Choroid plexus epithelial cell (primary cell): ENCODE results near the gene CEP104.

ENCODE experiments used
- DNase-seq: peaks from one replicate; pipeline ENCODE4 v3.0.0-alpha.2; 2010; ENCODE audit warnings: low read depth
- H3K4me3 ChIP-seq: 2 replicates; pipeline ENCODE4 v1.5.1; 2011; ENCODE audit warnings: low read depth, mild to moderate bottlenecking, control low read depth, low read length, moderate library complexity
- TF ChIP-seq, protein P1 (sequence below): conservative IDR thresholded peaks from 2 replicates; pipeline ENCODE4 v1.5.1; 2011; ENCODE audit warnings: low read depth, mild to moderate bottlenecking, control low read depth, inconsistent platforms, low read length, moderate library complexity

Gene CEP104

DNA sequence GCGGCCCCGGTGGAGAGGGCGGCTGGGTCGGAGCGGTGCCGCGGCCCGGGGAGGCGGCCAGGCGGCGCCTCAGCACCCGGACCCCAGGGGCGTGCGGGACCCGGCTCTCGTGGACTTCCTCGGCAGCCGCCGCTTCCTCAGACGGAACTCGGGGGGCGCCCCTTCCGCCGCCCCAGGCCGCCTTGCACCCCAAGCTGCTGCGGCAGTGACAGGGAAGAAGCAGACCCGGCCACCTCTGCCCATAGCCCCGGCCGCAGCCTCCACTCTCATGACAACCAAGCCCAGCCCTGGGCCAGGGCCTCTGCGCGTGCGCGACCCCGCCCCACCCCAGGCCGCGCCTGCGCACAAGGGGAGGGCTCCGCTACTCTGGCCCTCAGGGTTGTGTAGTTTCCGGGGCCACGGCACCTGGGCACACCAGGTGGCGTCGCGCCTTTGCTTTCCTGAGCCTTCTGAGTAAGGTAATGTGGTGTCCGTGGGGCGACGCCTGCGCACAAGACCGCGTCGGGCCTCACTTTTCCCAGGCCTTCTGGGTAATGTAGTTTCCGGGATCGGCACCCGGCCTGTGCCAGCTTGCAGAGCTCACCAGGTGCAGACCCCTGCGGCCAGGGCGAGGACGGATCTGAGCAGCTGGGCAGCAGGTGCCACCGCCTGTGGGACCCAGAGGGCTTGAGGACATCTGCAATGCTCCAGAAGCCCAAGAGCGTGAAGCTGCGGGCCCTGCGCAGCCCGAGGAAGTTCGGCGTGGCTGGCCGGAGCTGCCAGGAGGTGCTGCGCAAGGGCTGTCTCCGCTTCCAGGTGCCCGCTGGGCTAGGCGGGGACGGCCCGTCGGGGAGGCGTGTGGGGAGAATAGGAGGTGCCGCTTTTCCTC, at the start of gene CEP104, which contains the start of gene DFFB:
Gene CEP104, minus strand, starts transcription at position 289 of the 868 bp plus-strand sequence. CDS start 4,804 bp downstream, outside the sequence.
Gene DFFB, plus strand, starts transcription at position 554 of the 868 bp plus-strand sequence. Its CDS starts 128 bp downstream, at position 682.
- TF ChIP-seq, protein P1, sequence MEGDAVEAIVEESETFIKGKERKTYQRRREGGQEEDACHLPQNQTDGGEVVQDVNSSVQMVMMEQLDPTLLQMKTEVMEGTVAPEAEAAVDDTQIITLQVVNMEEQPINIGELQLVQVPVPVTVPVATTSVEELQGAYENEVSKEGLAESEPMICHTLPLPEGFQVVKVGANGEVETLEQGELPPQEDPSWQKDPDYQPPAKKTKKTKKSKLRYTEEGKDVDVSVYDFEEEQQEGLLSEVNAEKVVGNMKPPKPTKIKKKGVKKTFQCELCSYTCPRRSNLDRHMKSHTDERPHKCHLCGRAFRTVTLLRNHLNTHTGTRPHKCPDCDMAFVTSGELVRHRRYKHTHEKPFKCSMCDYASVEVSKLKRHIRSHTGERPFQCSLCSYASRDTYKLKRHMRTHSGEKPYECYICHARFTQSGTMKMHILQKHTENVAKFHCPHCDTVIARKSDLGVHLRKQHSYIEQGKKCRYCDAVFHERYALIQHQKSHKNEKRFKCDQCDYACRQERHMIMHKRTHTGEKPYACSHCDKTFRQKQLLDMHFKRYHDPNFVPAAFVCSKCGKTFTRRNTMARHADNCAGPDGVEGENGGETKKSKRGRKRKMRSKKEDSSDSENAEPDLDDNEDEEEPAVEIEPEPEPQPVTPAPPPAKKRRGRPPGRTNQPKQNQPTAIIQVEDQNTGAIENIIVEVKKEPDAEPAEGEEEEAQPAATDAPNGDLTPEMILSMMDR = no peak
- peak within 1 kb of the TSS; percentile 94 for H3K4me3 ChIP-seq
- DNase-seq = peak; percentile 87

DNA sequence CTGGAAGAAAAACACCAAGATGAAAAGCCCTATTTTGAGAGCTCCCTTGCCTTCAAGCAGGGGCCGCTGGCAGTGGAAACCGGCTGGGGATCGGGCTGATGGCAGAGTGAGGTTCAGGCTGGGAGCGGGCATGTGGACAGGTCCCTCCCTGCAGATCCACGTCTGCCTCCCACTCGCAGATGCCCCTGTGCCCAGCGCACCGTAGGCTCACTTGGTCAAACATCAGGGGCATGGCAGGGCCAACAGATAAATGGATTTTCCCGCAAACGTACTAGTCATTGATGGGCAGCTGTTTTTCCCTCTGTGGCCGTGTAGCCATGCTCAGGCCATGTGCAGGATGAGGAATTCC, 49.6 kb upstream of the CEP104 start:
- no peak overlapping the region for H3K4me3 ChIP-seq
- TF ChIP-seq, protein P1 = no peak
- no peak for DNase-seq

DNA sequence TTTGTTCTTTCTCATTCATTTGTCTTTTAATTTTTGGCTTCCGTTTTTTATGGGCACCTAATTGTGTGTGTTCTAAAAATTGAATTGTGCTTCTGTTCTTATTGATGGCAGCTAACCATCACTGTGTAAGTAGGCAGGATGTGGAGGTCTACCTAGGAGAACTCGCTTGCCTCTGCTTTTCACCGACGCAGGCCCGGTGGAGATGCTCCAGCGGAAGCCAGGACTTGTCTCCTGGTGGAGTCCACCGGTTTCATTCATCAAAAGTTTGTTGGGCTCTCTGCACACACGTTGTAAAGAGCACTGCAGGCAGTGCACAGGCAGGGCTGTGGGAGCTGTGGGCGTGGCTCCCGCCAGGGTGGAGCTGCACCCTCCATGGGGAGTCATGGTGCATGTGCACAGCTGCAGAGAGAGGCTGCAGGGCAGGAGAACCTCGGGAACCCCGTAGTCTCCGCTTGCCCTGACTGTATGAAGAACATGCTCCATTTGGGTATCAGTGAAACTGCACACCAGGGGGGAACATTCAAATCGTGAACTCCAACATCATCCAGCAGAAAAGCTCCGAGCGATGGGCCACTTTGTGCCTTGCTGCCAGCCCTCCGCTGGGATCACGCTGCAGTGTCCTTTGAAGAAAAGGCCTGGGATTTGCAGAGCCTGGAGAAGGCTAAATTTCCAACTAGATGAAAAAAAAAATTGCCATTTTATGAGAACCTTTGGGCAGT, 49.1 kb upstream of the CEP104 start:
- DNase-seq = no peak
- TF ChIP-seq, protein P1 = no peak
- no peak overlapping the region for H3K4me3 ChIP-seq

GRCh38 chr1:3905266-3905952, 48.4 kb upstream of the CEP104 start:
- no peak for DNase-seq
- TF ChIP-seq, protein P1 = no peak
- H3K4me3 ChIP-seq = no peak overlapping the region

GRCh38 chr1:3904843-3905185, 47.8 kb upstream of the CEP104 start:
- DNase-seq = no peak
- TF ChIP-seq, protein P1 = no peak
- no peak overlapping the region for H3K4me3 ChIP-seq

GRCh38 chr1:3904006-3904842, 47.2 kb upstream of the CEP104 start:
- H3K4me3 ChIP-seq = no peak overlapping the region
- TF ChIP-seq, protein P1 = no peak
- DNase-seq = no peak
